ENCODE results near the gene ABCA4.
"Not testable (repeated sequence)": the region's sequence is repeated elsewhere in the genome, so short reads cannot be mapped to it uniquely, and the experiment has no call there.

Gene ABCA4

DNA sequence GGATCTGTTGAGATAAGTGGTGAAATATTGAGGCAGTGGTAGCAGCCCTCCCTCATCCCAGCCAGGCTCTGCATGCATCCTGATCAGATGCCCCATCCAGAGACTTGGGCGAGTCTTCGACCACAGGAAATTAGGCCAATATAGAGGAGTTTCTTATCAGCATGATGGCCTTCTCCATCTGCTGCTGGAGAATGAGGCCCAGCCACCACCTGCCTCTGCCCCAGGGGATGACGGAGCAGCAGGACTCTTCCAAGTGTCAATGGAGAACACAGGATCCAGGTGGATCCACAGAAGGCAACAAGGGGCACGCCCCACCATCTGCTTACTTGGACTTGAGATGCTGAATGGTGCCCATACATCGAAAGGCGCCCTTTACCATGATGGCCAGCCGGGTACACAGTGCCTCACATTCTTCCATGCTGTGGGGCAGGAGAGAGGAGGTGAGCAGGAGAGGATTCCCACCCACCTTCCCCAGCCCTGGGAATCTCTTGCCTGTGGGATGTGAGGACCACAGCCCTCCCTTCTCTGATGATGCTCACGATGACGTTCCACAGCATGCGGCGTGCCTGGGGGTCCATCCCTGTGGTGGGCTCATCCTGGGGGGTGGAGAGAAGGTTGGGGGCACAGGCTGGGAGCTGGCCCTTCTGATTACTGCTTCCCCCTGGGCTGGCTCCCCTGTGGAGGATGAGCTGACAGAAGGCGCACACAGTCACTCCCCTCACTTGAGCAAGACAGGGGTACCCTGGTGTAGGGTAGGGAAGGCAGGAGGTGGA is 120.3 kb downstream of the ABCA4 start:
- DNase-seq = no peak

GRCh38 chr1:93999840-94000415 is 121.0 kb downstream of the ABCA4 start:
- DNase-seq = no peak

DNA sequence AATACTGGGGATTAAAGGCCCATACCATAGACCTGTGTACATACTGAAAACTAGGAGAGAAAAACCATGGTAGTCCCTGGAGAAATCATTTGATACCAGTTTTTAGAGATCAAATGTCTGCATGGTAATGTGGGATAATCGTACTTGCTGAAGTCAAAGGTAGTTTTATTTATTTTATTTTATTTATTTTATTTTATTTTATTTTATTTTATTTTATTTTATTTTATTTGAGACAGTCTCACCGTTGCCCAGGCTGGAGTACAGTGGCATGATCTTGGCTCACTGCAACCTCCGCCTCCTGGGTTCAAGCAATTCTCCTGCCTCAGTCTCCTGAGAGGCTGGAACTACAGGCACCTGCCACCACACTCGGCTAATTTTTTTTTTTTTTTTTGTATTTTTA is 122.4 kb downstream of the ABCA4 start:
- DNase-seq = not testable (repeated sequence)

GRCh38 chr1:93997756-93998155 is 123.2 kb downstream of the ABCA4 start:
- DNase-seq = no peak

DNA sequence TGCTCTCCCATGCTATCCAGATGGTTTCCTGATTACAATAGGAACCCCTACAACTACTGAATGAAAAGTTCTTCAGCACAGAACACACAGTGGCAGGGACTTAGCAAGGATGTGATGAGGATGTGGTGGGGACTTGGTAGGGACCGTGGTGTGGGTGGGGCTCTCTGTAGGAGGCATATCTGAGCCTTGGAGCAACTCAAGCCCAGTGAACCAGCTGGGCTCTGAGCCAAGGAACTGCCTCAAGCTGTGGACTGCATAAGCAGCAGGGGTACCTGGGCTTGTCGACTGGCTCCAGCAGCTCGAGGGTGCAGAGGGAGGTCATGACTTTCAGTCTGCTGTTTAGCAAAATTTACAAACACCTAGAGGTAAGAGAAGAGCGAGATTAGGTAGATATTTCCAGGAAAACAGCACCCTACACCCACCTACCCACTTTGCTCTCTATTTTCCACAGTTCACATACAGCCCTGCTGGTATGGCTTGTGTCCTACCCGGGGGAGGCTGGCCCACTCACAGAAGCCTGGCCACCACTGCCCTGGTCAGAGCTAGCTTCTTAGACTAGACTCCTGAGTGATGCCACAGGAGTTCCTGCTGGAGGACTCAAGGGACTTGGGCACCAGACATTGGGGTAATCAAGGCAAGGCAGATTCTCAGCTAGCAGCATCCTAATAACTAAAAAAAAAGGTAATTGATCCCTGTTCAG is 125.0 kb downstream of the ABCA4 start:
- no peak for DNase-seq

GRCh38 chr1:93993731-93994130 is 127.2 kb downstream of the ABCA4 start:
- no peak for DNase-seq

- no peak for DNase-seq
These were observed 128.0 kb downstream of the ABCA4 start for GRCh38 chr1:93992954-93993353.

DNA sequence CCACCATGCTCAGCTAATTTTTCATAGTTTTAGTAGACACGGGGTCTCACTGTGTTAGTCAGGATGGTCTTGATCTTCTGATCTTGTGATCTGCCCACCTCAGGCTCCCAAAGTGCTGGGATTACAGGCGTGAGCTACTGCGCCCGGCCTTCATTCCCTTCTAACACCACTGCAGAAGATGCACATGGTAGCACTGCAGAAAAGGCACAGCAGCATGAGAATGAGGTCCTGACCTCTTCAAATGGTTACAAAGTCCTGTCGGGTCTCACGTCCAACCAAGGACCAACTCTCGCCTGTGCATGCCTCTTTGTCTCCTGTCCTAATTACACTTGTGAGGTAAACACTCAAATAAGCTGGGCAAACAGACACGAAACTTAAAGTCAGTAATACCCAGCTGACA is 128.8 kb downstream of the ABCA4 start:
- no peak for DNase-seq

GRCh38 chr1:93991271-93991670 is 129.7 kb downstream of the ABCA4 start:
- DNase-seq = no peak

DNA sequence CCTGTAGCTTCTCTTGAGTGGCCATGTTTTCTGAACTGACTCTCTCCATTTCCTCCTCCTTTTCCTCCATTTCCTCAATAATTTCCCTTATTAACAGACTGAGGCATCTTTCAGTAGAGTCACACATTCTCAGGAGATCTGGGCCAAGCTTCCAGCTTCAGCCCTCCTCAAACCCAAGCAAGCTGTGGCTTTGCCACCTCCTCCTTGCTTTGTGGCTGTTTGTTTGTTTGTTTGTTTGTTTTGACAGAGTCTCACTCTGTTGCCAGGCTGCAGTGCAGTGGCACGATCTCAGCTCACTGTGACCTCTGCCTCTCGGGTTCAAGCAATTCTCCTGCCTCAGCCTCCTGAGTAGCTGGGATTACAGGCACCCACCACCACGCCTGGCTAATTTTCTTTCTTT is 130.5 kb downstream of the ABCA4 start:
- DNase-seq = not testable (repeated sequence)

DNA sequence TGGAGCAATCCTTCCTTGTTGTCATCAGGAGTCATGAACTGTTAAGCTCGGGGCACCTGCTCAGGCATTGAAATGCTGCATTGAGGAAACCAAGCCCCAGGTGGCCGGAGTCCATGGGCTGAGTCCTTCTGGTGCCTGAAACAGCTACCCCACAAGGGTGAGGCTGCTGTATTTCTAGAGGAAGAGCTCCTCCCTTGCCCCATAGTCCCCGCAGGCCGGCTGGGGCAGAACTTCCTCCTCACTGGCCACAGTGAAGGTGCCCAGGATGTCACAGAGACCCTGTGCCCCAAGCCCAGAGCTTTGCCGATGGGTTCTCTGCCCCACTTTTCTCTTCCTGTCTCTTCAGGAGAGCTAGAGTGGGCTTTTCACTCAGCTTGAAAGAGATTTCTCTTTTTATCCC is 130.9 kb downstream of the ABCA4 start:
- DNase-seq = no peak

- DNase-seq = no peak
These were observed 131.3 kb downstream of the ABCA4 start for GRCh38 chr1:93989601-93990000.

DNA sequence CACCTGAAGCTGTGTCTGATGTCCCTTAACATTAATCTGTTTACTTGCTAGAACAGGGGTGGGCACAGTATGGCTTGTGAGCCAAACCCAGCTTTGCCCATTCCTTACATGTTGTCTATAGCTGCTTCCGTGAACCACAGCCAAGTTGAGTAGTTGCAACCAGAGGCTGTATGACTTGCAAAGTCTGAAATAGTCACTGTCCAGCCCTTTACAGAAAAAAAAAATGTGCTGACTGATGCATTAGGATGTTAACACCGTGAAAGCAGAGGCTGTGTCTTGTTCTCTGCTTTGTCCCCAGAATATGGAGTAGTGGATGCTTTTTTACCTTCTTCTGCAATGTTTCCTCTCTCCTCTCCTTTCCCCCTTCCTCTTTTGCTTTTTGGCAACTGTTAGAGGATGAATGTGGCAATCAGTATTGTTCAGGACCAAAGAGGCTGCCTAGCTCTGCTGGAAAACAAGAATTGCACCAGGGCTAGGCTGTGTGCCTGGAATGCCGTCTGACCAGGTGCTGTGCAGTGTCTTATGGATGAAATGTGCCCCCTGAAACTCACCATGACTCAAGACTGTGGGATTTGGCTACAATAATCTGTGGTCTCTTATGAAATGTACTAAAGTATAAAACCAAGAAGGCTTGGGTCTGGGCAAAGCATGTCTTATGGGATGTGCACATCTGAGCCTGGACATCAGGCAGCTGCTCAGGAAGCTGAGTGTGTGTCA is 132.2 kb downstream of the ABCA4 start:
- DNase-seq = no peak

DNA sequence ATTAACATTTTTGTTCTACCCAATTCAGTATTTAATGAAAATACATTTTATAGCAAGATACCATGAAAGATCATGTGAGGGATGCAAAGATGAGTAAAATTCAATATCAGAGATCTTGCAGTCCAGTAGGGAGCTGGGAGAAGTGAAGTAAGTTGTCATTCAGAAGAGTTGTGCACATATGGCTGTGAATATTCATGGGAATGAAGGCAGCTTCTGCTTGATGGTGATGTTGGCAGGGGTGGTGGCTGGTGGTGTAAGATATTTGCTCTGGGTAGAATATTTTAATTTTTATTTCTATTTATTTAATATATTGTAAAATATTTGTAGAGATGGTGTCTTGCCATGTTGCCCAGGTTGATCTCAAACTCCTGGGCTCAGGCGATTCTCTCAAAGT is 139.7 kb downstream of the ABCA4 start:
- no peak for DNase-seq

- no peak for DNase-seq
These were observed 140.4 kb downstream of the ABCA4 start for GRCh38 chr1:93980320-93981273.

DNA sequence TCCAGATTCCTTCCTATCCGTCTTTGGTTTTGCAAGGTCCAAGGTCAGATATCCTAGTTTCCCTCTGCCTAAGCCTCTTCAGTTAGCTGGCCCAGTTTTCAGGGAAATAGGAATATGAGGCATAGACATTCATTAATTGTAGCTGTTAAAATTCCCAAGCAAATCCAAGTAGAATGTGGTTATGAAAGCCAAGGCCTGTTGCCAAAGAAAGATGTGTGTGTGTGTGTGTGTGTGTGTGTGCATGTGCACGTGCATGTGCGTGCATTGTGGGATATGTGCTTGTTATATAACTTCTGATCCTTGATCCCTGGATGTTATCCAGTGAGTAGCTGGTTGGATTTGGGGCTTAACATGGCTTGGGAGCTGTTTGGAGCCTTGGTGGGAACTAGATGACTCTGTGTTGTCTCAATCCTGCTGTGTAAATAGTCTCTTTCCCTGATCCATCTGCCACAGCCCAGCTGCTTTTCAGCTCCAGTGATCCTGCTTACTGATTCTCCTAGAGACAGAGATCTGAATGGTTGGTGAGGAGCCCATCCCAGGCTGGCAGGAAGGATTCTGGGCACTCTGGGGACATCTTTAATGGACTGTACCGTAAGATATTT is 141.1 kb downstream of the ABCA4 start:
- DNase-seq = no peak

DNA sequence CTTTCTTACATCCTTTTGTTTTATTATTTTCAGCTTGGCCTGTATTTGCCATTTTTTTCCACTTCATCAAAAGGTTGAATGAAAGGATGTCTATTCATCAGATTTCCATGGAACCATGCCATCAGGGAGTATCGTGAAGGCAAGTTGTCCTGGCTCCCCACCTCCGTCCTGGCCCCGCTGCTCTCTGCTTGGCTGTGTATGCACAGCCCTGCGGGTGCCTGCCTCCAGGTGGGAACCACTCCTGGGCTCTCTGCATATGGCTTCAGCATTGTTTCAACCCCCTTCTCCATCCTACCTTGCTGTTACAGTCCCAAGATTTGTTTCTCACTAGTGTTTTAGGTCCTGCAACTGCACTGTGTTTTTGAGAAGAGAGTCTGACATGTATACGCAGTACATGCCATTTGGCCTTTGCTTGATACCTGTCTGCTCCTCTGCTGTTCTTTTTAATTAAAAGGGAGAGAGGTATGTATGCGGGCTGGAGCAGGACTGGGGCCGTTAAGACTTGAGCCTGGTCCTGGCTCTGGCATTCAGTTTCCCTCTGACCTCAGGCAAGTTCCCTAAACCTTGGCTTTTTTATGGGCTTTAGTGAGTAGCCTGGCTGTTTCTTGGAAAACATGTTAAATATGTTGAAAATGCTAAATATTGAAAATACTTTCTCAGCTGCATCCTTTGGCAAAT is 141.8 kb downstream of the ABCA4 start:
- no peak for DNase-seq

DNA sequence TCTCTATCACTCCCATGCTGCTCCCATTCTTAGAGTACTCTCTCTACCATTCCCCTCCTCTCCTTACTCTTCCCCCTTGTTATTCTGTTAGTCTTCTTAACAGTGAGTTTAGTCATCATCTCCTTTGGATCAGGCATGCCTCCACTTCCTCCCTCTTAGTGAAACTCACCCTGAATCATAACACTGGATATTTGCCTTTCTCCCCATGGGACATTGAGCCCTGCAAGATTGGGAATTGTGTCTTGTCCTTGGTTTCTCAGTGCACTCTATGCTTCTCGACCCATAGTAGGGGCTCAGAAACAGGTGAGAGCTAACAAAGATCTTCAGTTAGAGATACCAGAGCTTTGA is 143.4 kb downstream of the ABCA4 start:
- no peak for DNase-seq

DNA sequence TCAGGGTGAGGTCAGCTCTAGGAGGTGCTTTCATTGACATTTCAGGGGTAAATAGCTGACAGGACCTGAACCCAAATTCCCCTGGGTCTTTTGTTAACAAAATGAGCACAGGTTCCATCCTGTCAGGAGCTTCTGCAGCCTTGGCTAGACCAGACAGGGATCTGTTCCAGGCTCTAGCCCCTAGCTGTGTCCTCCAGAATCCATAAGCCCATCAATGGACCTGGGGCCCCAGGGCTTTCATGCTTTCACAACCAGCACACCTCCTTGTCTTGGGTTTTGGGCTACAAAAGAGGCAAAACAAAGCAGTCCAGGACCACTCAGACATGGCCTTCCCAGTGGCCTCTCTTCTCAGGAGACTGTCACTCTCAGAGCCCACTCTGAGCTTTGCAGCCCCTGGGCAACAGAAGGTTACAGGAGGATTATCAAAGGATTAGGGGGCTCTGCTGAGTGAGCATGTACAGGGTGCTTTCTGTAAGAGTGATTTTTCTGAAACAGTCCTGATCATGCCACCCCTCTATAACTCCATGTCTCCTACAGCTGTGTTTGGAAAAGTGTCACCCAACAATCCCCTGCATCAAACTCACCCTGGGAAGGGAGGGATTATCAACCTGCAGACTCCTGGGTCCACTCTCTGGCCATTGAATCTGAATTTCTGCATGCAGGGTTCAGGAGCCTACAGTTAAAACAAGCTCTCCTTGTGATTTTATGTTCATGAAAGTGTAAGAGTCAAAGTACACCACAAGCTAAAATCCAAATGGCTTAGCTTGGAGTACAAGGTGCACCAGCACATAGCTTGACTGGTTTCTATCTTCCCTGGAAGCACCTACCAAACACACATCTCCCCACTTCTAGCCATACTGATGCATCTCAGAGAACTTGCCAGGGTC is 144.0 kb downstream of the ABCA4 start:
- DNase-seq = no peak

- DNase-seq = no peak
These were observed 144.7 kb downstream of the ABCA4 start for GRCh38 chr1:93976291-93976690.

Data from activated CD4-positive, alpha-beta T cell treated with anti-CD3 and anti-CD28 coated beads, Interleukin-2, amount 50 U/mL, for 16 hours (primary cell).